ENCODE data around the gene NRF1.
"Not testable (repeated sequence)": the region's sequence is repeated elsewhere in the genome, so short reads cannot be mapped to it uniquely, and the experiment has no call there.

The NRF1 gene

GRCh38 chr7:129785685-129786514 is 174.4 kb downstream of the NRF1 start:
- no peak for DNase-seq

DNA sequence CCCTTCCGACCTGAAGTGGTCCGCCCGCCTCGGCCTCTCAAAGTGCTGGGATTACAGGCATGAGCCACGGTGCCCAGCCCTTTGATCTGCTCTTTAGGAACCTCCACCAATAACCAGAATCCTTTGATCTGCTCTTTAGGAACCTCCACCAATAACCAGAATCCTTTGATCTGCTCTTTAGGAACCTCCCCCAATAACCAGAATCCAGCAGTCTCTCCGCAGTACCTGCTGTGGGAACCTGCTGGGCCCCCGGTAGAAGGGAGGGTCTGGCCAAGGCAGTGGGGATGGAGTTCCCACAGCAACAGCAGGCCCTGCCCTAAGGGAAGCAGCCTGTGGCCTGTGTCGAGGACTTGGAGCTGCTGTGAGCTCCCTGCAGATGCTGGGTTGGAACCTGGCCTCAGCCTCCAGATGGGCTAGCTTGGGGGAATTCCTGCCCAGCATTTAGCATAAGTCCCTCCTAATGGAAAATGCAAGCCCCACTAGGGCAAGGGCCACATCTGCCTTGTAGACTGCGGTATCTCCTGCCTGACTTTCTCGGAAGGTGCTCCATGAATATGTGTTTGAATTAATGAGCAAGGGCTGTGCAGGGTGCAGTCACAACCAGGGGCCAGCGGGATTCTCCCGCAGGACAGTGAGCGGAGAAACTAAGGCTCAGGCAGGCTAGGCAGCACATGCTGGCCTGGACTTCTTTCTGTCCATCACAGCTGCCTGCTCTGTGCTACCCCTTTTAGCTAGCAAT is 175.5 kb downstream of the NRF1 start:
- DNase-seq: no peak

DNA sequence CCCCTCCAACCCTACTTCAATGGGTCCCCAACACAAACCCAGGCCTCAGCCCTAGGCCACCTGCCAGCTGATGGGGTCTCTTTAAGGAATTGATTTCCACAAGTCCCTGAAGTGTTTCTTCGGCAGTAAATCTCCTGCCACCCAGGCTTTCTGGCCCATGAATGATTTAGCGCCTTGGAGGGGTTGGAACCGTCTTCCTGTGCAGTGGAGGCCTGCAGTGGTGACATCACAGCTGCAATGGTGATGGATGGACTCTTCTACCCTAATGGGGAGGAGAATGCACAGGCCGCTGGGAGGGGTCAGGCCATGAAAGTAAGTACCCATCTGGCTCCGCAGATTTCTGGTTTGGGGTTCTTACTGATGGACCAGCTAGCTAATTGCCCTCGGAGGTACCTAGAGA is 177.5 kb downstream of the NRF1 start:
- no peak for DNase-seq

- DNase-seq: no peak
Observed at GRCh38 chr7:129789652-129790051, 178.1 kb downstream of the NRF1 start.

DNA sequence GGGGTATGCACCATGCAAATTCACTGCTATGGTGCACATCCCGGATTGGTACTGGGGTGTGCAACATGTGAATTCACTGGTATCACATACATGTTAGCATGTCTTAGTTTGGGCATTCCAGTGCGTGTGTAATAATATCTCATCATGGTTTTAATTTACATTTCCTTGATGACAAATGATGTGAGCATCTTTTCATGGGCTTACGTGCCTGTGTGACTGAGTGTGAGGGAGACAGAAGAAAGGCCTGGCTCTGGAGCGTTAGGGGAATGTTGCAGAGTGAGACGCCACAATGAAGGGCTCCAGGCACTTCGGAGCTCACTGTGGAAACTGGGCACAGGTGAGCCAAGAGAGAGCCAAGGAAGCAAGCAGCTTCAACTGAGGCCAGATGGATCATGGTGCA is 178.6 kb downstream of the NRF1 start:
- DNase-seq: no peak

- DNase-seq: no peak
Observed at GRCh38 chr7:129792721-129793120, 181.2 kb downstream of the NRF1 start.

DNA sequence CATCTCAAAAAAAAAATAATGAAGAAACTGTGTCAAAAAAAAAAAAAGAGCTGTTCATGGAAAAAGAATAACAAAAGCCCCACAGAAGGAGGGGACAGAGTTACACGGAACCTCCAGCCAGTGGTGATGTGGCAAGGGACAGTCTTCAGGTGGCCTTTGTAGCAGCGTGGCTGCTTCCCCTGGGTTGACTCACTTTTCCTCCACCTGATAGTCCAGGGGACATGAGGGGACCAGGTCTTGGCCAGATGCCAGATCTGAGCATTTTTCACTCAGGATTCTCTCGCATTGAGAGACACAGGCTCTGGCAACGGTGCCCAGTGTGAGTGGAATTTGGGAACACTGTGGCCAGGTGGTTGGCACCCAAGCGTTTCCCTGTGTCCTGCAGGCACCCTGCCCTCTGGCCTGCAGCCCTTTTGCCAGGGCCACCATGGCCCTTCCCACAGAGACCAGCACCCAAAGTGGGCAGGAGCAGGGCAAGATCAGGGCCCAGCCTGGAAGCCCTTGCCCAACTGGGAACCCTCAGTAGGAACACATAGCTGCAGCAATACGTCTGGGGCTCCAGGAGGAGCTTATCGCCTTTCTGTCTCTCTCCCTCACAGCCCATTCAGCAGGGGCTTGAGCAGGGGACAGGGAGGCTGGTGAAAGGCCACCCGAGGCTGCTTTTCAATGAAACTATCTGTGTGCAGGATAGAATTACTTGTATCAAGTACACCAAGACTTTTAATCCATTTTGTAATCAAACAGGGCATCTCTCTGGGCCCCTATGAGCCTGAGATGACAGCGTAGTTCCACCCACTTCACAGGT is 182.2 kb downstream of the NRF1 start:
- no peak for DNase-seq

GRCh38 chr7:129794461-129794860 is 182.9 kb downstream of the NRF1 start:
- not testable (repeated sequence) for DNase-seq

DNA sequence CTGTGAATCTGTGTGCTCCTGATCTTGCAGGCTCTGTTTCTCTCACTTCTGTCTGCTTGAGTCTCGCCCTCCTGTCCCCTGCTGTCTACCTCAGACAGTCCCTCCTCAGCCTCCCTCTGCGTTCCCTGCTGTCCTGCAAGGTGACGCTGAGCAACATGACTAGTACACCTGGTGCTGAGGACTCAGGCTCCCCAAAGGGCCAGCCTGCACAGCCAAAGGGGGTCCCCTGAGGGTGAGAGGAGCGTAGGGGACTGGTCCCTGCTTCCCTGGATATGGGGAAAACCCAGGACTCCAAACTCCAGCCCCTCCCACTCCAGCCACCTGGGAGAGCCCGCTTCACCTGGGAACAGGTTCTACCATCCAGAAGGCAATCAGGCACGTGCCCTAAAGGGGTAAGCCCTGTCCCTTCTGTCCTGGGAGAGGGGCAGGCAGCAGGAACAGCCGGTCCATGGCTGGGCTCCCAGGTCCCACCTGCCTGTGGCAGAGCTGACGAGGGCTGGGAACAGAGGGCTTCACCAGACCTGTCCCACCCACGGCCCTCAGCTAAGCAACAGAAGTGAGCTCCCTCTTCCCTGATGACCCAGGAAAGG is 184.8 kb downstream of the NRF1 start:
- no peak for DNase-seq

- DNase-seq: no peak
Observed at GRCh38 chr7:129797214-129797789, 185.8 kb downstream of the NRF1 start.

DNA sequence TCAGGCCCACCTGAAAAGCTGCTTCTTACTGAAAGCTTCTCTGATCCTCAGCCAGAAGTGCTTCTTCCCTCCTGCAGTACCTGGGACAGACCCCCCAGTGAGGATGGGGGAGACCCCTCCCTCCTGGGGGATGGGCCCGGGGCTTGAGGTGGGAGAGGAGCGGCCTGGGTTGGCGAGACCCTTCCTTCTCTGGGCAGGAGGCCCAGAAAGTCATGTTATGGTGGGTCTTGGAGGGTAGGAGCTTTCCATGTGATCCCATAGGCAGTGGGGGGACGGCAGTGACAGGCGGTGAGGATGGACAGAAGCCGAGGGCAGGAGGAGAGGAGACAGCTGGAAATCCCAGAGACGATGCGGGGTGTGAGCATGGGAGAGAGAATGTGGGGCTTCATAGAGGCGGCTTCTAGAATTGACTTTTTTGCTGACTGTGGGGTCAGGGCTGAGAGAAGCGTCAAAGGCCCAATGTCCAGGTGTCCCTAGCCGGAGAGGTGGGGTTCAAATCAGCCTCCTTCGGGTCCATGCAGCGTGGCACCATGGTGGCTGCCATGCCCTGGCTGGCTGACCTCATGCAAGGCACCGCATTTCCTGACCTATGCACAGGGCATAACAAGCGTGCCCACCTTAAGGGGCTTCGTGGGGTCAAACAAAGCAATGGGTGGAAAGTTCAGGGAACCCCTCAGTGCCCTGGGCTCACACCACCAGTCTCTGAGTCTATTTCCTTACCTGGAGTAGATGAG is 187.3 kb downstream of the NRF1 start:
- no peak for DNase-seq

- DNase-seq: no peak
Observed at GRCh38 chr7:129799350-129799955, 187.9 kb downstream of the NRF1 start.

DNA sequence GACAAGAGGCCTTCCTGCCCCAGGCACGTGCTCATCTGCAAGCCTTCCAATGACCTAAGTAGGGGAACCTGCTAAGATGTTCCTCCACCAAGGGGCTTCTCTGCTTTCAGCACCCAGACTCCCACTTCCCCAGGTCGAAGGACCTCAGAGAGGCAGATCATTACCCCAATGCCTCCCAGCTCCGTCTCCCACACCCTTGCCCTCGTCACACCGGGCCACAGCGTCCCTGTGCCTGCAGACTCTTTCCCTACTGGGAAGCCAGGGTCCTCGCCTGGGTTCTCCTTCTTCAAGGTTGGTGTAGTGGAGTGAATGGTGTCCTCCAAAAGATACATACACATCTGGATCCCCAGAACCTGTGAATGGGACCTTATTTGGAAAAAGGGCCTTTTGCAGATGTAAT is 189.4 kb downstream of the NRF1 start:
- DNase-seq: no peak

DNA sequence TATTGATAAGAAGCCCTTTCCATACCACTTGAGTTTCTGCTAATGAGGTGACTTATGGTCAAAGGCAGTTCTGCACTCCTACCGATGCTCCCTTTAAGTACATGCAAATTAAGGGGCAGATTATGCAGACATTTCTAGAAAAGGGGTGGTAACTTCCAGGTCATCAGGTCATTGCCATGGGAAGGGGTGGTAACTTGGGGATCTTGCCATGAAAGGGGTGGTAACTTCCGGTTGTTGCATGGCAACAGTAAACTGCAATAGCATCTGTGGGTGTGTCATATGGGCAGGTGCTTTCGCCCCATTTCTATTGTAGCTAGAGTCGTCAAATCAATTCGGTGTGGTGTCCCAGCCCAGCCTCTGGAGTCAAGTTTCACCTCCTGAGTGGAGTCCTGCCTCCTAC is 190.4 kb downstream of the NRF1 start:
- DNase-seq: no peak

GRCh38 chr7:129803546-129804081 is 192.1 kb downstream of the NRF1 start:
- no peak for DNase-seq

GRCh38 chr7:129804111-129804889 is 192.8 kb downstream of the NRF1 start:
- no peak for DNase-seq

GRCh38 chr7:129804890-129805719 is 193.6 kb downstream of the NRF1 start:
- no peak for DNase-seq
